Tibial artery (tissue), 4 donors: ENCODE data around the gene PJA2.
"Not testable (repeated sequence)": the region's sequence is repeated elsewhere in the genome, so short reads cannot be mapped to it uniquely, and the experiment has no call there.

Experiments
- DNase-seq, 2 donors: peaks; one replicate each; pipeline ENCODE4 v3.0.0-alpha.2; 2019
- H3K27ac ChIP-seq, 2 donors: fragments of 200-600 bp; sonication (generic) in 1 of 2; 1 replicate in 1 of 2; 2 replicates in 1 of 2; pipeline ENCODE4 v1.5.1; 2018 to 2019; ENCODE audit warnings: mild to moderate bottlenecking in 1 of 2
- H3K27me3 ChIP-seq, 2 donors: fragments of 200-600 bp; sonication (generic) in 1 of 2; one replicate each; pipeline versions ENCODE4 v1.5.1 to v1.6.0; 2016 to 2019
- H3K36me3 ChIP-seq, 3 donors: fragments of 200-600 bp; sonication (generic) in 2 of 3; one replicate each; pipeline ENCODE4 v1.5.1; 2016 to 2019; ENCODE audit warnings: mild to moderate bottlenecking in 2 of 3
- H3K4me1 ChIP-seq, 4 donors: fragments of 200-600 bp; sonication (generic) in 2 of 4; 1 replicate in 3 of 4; 2 replicates in 1 of 4; pipeline ENCODE4 v1.5.1; 2016 to 2019
- H3K4me3 ChIP-seq, 2 donors: fragments of 200-600 bp; sonication (generic) in 1 of 2; 1 replicate in 1 of 2; 2 replicates in 1 of 2; pipeline ENCODE4 v1.5.1; 2018 to 2019; ENCODE audit warnings: mild to moderate bottlenecking in 2 of 2
- H3K9me3 ChIP-seq, 3 donors: fragments of 200-600 bp; sonication (generic) in 1 of 3; one replicate each; pipeline ENCODE4 v1.5.1; 2016 to 2019
- CTCF ChIP-seq, 2 experiments: fragments of 200-600 bp in 1 of 2; fragments of 450-650 bp in 1 of 2; IDR thresholded peaks; one replicate each; pipeline ENCODE4 v1.5.1; 2017 to 2019; ENCODE audit warnings: antibody characterized with exemption in 2 of 2, mild to moderate bottlenecking in 1 of 2, moderate library complexity in 1 of 2
- intact Hi-C: fragments of 100-400 bp; cut with DNase I; formaldehyde crosslinking; loops from one replicate; pipeline ENCODE4 v1.15.0; 2023; ENCODE audit warnings: low total_unique reads

Gene PJA2

GRCh38 chr5:109451146-109451545 is 41.4 kb upstream of the PJA2 start:
- Histone ChIP-seq H3K4me1 (peaks cover 0 to 24% (median 6%) of the 10 kb centered on the region in 4 donors), H3K36me3 (no peaks in the 10 kb centered on the region), H3K4me3 (no peak overlapping the region), H3K9me3 (no peaks in the 10 kb centered on the region), H3K27me3 (no peaks in the 10 kb centered on the region), H3K27ac (no peak overlapping the region)
- no peak for TF ChIP-seq CTCF (IDR thresholded peaks at IDR 0.05)
- intact Hi-C loops = loop anchor here (10.0 kb wide), 1 partner anchor 776 kb away; no protein-coding TSS in a partner anchor
- DNase-seq = no peak

GRCh38 chr5:109450129-109450877 is 40.5 kb upstream of the PJA2 start:
- no peaks in the 10 kb centered on the region for H3K36me3 ChIP-seq
- intact Hi-C loops = loop anchor here (10.0 kb wide), 1 partner anchor 776 kb away; no protein-coding TSS in a partner anchor
- no peaks in the 10 kb centered on the region for H3K27me3 ChIP-seq
- TF ChIP-seq CTCF (IDR thresholded peaks at IDR 0.05) = no peak
- DNase-seq = no peak
- no peak overlapping the region for H3K4me3 ChIP-seq
- H3K27ac ChIP-seq = no peak overlapping the region
- no peaks in the 10 kb centered on the region for H3K9me3 ChIP-seq
- peaks cover 0 to 16% (median 2%) of the 10 kb centered on the region in 4 donors for H3K4me1 ChIP-seq

GRCh38 chr5:109448838-109449237 is 39.1 kb upstream of the PJA2 start:
- no peak for TF ChIP-seq CTCF (IDR thresholded peaks at IDR 0.05)
- Histone ChIP-seq H3K4me3 (no peak overlapping the region), H3K36me3 (no peaks in the 10 kb centered on the region), H3K27me3 (no peaks in the 10 kb centered on the region), H3K4me1 (peaks cover 0 to 4% (median 2%) of the 10 kb centered on the region in 4 donors), H3K9me3 (no peaks in the 10 kb centered on the region), H3K27ac (no peak overlapping the region)
- intact Hi-C loops = no loop called here
- DNase-seq = no peak

- intact Hi-C loops = no loop called here
- Histone ChIP-seq H3K4me1 (no peaks in the 10 kb centered on the region), H3K9me3 (peaks cover 0 to 4% (median 0%) of the 10 kb centered on the region in 3 donors), H3K27ac (no peak overlapping the region), H3K4me3 (no peak overlapping the region), H3K27me3 (no peaks in the 10 kb centered on the region), H3K36me3 (no peaks in the 10 kb centered on the region)
- no peak for TF ChIP-seq CTCF (IDR thresholded peaks at IDR 0.05)
- no peak for DNase-seq
Measured at GRCh38 chr5:109439590-109439989, 29.8 kb upstream of the PJA2 start.

- no peaks in the 10 kb centered on the region for H3K9me3 ChIP-seq
- no peak for TF ChIP-seq CTCF (IDR thresholded peaks at IDR 0.05)
- no peak for DNase-seq
- no peak overlapping the region for H3K4me3 ChIP-seq
- no peaks in the 10 kb centered on the region for H3K27me3 ChIP-seq
- H3K36me3 ChIP-seq = no peaks in the 10 kb centered on the region
- no peak overlapping the region for H3K27ac ChIP-seq
- intact Hi-C loops = no loop called here
- no peaks in the 10 kb centered on the region for H3K4me1 ChIP-seq
Measured at GRCh38 chr5:109426075-109426474, 16.3 kb upstream of the PJA2 start.

GRCh38 chr5:109425521-109425920 is 15.7 kb upstream of the PJA2 start:
- H3K27ac ChIP-seq, H3K4me1 ChIP-seq, DNase-seq, H3K27me3 ChIP-seq, H3K36me3 ChIP-seq, H3K9me3 ChIP-seq, intact Hi-C loops, H3K4me3 ChIP-seq: not testable (repeated sequence)
